Epithelial cell of esophagus (primary cell): Measurements from ENCODE around the gene SLAMF1.

Source experiments
- DNase-seq: peaks from one replicate; pipeline ENCODE4 v3.0.0; 2010; ENCODE audit warnings: low read depth
- H3K4me3 ChIP-seq: 2 replicates; pipeline ENCODE4 v1.5.1; 2011; ENCODE audit warnings: mild to moderate bottlenecking, low read length, control low read depth
- TF ChIP-seq, protein P1 (sequence below): IDR thresholded peaks from 2 replicates; pipeline ENCODE4 v1.5.1; 2011; ENCODE audit warnings: low read depth, mild to moderate bottlenecking, low read length, control low read depth, inconsistent platforms; ENCODE audit not compliant: insufficient read depth; ENCODE audit errors: missing control alignments

Gene SLAMF1

DNA sequence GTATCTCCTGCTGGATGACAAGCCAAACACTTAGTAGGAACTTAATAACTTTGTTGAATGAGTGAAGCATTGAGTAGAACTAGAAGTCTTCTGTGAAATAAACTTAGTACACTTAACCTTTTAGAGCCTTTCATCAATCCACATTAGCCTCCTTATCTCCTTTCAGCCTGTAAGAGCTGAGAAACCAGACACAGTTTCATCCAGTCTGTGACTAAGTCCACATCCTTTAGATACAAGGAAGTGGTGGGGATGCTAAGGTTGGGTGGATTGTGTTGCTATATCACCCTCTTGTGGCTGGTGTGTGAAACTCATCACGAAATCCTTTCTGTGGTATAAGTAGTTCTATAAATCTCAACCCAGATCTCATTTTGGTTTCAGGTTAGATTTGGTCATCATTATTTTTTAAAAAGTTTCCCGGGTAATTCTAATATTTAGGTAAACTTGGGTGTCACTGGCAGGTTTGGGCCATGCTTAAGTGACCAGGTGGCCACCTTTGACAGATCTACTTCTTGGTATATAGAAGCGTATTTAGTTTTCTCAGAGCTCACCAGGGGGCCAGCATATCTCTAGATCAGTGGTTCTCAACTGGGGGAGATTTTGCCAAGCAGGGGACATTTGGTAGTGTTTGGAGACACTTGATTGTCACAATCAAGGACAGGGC is 39.7 kb downstream of the SLAMF1 start:
- peak; percentile 88 for DNase-seq
- no peak overlapping the region for H3K4me3 ChIP-seq
- TF ChIP-seq, protein P1, sequence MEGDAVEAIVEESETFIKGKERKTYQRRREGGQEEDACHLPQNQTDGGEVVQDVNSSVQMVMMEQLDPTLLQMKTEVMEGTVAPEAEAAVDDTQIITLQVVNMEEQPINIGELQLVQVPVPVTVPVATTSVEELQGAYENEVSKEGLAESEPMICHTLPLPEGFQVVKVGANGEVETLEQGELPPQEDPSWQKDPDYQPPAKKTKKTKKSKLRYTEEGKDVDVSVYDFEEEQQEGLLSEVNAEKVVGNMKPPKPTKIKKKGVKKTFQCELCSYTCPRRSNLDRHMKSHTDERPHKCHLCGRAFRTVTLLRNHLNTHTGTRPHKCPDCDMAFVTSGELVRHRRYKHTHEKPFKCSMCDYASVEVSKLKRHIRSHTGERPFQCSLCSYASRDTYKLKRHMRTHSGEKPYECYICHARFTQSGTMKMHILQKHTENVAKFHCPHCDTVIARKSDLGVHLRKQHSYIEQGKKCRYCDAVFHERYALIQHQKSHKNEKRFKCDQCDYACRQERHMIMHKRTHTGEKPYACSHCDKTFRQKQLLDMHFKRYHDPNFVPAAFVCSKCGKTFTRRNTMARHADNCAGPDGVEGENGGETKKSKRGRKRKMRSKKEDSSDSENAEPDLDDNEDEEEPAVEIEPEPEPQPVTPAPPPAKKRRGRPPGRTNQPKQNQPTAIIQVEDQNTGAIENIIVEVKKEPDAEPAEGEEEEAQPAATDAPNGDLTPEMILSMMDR: peak; percentile 79

DNA sequence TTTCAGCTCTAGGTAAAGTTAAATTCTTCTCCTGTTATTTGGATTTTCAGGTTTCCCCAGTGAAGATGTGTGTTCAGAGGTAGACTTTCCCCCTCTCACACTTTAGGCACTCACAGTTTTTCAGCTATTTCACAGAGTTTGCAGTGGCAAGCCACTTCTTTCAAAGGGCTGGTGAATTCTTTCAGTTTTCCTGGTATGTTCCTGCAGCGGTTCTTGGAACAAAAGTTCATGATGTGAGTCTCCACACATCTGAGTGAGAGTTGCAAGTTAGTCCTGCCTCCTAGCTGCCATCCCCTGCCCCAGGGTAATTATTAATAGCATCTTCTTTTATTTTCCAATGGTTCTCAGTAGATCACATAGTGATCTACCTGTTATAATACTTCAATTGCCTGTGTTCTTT is 40.2 kb downstream of the SLAMF1 start:
- TF ChIP-seq, protein P1: no peak
- no peak overlapping the region for H3K4me3 ChIP-seq
- no peak for DNase-seq

DNA sequence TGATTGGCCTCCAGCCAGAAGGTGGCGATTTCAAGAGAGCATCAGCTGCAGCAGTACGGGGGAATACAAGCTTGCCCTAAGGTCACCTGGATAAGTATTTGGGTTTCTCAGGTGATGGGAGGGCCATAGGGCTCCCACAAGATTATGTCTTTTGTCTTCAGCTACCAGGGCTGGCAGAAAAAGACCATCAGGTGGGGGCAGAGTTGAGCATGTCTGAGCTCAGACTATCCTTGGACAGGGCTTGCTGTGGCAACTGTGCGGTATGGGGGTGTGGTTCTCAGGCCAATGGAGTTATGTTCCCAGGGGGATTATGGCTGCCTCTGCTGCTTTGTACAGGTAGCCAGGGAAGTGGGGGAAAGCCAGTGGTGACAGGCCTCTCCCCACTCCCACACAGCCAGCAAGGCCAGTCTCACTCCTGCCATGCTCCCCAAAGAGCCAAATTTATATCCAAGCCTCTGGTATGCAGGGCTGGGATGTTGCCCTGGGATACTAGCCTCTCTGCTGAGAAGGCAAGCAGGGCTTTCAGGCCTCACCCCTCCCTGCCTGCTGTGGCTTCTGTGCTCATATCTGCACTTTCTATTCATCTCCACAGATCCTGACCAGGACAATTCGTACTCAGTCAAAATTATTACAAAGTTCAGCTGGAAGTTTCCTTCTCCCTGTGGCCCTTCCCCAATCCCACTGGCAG is 40.9 kb downstream of the SLAMF1 start:
- DNase-seq: no peak
- H3K4me3 ChIP-seq: no peak overlapping the region
- TF ChIP-seq, protein P1: no peak

DNA sequence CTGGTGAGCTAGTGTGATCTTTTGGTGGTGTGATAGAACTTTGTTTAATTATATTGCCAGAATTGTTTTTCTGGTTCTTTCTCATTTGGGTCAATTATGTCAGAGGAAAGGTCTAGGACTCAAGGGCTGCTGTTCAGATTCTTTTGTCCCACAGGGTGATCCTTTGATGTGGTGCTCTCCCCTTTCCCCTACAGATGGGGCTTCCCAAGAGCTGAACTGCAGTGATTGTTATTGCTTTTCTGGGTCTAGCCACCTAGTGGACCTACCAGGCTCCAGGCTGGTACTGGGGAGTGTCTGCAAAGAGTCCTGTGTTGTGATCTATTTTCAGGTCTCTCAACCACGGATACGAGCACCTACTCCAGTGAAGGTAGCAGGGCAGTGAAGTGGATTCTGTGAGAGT is 41.6 kb downstream of the SLAMF1 start:
- no peak overlapping the region for H3K4me3 ChIP-seq
- no peak for DNase-seq
- TF ChIP-seq, protein P1: peak; percentile 4

DNA sequence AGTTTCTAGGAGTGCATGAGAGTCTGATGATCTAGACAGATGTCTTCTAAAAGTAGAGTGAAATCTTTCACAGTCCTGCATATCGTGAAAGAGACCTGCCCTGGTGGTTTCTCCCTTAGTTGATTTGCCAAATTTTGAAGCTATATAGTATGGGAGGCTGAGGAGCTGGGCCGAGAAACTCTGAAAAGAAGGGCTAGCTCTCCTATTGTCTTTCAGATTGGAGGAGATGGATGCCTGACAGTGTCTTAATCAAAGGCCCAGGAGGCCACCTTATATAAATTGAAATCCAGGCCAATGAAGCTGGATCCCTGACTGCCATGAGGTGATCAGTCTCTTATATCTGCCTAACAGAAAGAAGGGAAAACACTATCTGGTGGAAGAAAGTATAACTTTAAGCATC is 49.1 kb downstream of the SLAMF1 start:
- no peak for DNase-seq
- TF ChIP-seq, protein P1: no peak
- H3K4me3 ChIP-seq: no peak overlapping the region

DNA sequence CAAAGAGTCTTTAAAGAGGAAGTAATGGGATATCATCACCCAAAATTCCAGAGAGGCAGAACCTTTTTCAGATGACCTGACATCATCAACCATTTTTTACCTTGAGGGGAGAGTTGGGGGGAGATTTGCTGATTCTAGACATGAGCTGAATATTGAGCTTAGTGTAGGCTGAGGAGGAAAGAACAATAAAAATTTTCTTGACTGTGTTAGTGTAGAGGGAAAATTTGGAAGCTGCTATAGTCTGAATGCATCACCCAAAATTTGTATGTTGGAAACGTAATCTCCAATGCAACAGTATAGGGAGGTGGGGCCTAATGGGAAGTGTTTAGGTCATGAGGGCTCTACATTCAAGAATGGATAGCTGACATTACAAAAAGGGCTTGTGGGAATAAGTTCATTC is 49.8 kb downstream of the SLAMF1 start:
- TF ChIP-seq, protein P1: no peak
- no peak for DNase-seq
- no peak overlapping the region for H3K4me3 ChIP-seq

DNA sequence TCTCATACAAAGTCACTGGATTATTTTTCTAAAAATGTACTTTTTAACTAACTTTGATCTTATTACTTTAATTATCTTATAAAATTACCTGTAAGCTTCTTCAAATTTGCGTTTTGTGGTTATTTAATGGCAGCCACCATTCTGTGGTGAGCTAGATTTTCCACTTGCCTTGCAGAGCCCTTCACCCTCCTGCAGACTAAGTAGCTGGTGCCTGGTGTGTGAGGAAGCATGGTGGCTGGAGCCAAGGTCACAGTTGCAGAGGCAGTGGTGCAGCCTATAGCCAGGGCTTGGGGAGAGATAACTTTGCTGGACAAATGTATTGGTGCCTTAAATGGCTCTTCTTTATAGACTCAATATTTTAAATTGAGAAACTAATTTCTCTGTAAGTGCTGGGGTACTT is 56.4 kb downstream of the SLAMF1 start:
- DNase-seq: no peak
- H3K4me3 ChIP-seq: no peak overlapping the region
- TF ChIP-seq, protein P1: no peak
